Gastrocnemius medialis (tissue), 4 donors: ENCODE results near the gene DEPDC1B.

Experiments used
- CTCF ChIP-seq, 5 experiments: fragments of 450-650 bp in 3 of 5; fragments of 200-600 bp in 2 of 5; sonication (generic) in 2 of 5; IDR thresholded peaks in 4 of 5; conservative IDR thresholded peaks in 1 of 5; 1 replicate in 4 of 5; 2 replicates in 1 of 5; pipeline ENCODE4 v1.5.1; 2016 to 2019; ENCODE audit warnings: antibody characterized with exemption in 5 of 5, mild to moderate bottlenecking in 3 of 5, moderate library complexity in 3 of 5
- POLR2A ChIP-seq, 2 donors: fragments of 450-650 bp; IDR thresholded peaks; one replicate each; pipeline ENCODE4 v1.6.1; 2017; ENCODE audit warnings: antibody characterized with exemption in 2 of 2, mild to moderate bottlenecking in 2 of 2, moderate library complexity in 2 of 2

DNA sequence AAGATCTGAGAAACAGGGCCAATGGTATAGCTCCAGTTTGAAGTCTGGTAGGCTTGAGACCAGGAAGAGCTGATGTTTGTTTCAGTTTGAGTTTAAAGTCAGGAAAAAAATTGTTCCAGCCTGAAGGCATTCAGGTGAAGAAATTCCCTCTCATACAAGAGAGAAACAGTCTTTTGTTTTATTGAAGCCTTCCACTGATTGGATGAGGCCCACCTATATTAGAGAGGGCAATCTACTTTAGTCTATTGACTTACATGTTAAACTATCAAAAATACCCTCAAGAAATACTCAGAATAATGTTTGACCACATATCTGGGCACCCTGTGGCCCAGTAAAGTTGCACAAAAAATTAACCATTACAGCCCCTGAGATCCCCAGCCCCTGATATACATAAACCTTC lies 5.2 kb upstream of the DEPDC1B start:
- TF ChIP-seq CTCF (IDR thresholded peaks at IDR 0.05 in 4 of 5, conservative IDR thresholded peaks at IDR 0.05 in 1 of 5) (no peak), POLR2A (IDR thresholded peaks at IDR 0.05) (no peak)
